ENCODE results near the gene WNT7A.
A peak's percentile ranks its signal among the peaks of the same experiment; 100 is the strongest.
"Not testable (repeated sequence)": the region's sequence is repeated elsewhere in the genome, so short reads cannot be mapped to it uniquely, and the experiment has no call there.

WNT7A gene

DNA sequence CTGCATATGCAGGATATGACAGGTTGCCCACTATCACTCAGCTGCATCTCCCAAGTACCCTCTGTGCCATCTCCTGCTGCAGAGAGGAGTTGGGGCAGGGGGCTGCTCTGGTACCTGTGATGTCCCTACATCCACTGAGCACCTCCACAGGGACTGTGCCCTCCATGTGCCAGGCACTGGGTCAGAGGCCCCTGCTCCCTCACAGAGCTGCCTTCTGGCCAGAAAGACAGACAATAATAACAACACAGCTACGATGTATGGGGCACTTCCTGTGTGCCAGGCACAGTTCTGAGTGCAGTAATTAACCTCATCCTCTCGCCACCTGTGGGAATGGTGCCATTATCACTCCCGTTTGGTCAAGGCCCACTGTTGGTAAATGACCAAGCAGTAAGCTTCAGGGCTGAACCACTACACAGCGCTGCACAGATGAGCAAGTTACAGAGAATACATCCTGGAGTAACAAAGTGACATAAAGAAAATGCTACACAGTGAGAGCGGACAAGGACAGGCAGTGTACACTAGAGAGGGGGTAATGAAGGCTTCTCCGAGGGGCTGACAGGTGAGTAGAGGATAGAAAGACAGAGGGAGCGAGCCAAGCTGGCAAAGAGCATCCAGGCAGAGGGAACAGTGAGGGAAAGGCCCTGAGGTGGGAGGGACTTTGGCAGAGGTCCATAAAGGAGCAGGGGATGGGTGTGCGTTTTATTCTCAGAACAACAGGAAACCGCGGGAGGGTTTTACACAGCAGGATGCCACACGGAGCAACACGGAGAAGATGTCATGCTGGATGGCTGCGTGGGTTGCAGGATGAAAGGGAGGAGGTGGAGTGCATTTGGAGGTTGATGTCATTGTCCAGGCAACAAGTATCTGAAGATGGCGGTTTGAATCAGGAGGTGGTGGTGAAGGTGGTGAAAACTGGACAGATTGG, 13.6 kb downstream of the WNT7A start:
- DNase-seq (ENCODE audit: low read depth in 1 of 2, low spot score in 1 of 2): peak in 1 of 2 donors; percentile 34

DNA sequence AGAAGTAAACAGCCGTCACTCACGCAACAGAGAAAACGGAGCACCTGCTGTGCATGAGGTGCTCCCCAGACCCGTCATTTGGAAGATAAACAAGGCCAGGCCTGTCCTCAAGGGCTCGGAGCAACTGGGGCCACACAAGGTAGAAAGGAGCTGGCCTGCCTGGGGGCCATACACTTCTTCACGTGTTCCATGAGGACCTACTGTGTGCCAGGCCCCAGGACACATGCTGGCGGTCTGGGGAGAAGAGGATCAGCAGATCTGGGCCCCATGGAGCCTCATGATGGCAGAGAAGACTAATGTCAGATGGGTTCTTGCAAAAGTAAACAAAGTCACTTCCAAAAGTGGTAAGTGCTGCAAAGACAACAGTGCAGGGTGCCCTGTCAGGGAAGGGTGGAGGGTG, 14.3 kb downstream of the WNT7A start:
- no peak for DNase-seq (ENCODE audit: low read depth in 1 of 2, low spot score in 1 of 2)

DNA sequence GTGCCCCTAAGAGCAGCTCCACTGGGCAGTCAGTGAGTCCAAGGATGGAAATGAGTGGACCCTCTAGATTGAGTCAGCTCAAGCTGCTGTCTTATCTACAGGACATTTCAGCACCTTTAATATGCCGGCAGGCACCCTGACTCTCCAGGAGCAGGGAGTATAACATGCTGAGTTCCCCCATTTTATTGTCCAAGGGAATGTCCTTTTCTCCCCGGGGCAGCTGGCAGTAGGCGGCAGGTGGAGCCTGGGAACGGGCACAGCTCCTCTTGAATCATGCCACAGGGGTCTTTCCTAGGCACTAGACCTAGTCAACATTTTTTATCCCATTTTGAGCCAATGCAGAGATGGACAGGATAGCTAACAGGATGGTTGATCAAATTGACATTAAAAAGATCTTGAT, 14.8 kb downstream of the WNT7A start:
- DNase-seq (ENCODE audit: low read depth in 1 of 2, low spot score in 1 of 2): no peak

DNA sequence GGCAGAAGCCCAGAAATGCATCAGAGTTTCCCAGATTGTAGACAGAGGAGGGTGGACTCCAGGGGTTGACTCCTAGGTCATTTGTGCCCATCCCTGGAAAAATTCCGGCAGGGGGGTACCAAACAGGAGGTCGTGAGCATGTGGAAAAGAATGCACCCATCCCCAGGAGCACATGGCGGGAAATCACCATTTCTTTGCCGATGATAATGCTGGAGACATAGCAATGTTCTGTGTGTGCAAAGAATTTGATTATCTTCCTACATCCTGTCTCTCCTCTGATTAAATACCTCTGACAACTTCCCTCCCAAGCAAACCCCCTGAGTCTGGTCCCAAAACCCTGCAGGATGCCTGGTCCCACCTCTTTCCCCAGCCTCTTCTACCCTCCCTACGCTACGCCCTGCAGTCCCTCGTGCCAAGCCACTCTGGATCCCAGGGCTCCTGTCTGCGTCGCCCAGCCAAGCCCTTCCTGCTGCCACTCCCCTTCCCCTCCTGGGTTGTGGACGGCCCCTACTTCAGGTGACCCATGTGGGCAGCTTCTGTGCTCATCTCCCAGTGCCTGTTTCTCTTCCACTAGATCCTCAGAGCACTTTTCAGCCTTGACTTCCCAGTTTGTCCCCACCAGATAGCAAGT, 15.8 kb downstream of the WNT7A start:
- no peak for DNase-seq (ENCODE audit: low read depth in 1 of 2, low spot score in 1 of 2)

DNA sequence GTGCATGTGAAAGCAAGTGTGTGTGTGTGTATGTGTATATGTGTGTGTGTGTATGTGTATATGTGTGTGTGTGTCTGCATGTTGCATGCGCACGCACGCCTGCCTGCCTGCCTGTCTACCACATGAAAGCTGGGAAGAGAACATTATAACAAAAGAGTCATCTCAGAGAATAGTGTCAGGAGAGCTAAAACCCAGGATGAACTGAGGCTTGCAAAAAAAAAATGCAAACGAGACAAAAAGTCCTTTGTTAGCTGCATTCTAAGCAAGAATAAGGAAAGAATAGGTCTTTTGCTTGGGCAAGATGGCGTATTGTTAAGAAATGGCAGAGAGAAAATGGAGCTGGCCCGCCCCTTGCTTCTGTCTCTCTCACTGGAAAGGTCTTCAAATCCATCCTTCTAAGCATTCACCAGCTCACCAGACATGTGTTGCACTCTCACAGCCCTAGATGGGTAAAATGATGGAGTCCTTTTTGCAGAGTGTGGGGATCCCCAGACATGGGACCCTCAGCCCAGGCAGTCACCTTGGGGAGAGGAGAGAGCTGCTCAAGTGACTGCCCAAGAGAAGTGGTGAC, 16.4 kb downstream of the WNT7A start:
- no peak for DNase-seq (ENCODE audit: low read depth in 1 of 2, low spot score in 1 of 2)

DNA sequence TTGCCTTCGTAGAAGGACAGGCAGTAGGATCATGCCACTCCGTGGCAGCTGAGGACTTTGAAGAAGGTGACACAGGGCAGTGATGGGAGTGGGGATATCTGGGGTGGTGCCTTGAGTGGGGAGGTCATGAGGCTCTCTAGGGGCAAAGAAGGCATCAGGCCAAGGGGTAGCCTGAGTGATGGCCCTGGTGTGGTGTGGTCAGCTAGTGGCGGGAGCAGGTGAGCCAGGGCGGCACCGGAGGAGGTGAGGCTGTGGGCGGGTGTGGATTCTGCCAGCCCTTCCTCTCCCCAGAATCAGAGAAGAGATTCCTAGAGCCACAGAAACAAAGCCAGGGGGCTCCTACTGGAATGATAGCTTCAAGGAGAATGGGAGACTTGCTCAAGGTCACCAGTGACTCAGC, 18.4 kb downstream of the WNT7A start:
- no peak for DNase-seq (ENCODE audit: low read depth in 1 of 2, low spot score in 1 of 2)

DNA sequence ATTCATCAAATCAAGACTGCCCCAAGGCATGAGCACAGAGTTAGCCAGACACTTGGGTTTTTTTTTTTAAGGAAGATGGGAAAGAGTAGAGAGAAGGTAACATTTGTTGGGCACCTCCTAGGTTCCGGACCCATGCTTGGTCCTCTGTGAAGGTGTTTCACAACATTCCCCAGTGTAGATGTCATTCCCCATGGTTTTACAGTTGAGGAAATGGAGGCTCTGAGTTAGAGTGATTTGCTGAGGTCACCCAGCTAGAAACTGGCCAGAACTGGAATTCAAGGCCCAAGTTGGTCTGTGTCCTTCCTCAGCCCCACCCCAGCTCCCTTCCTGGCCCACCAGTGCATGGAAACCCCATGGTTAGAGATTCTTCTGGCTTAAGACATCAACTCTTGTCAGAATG, 19.9 kb downstream of the WNT7A start:
- no peak for DNase-seq (ENCODE audit: low read depth in 1 of 2, low spot score in 1 of 2)

DNA sequence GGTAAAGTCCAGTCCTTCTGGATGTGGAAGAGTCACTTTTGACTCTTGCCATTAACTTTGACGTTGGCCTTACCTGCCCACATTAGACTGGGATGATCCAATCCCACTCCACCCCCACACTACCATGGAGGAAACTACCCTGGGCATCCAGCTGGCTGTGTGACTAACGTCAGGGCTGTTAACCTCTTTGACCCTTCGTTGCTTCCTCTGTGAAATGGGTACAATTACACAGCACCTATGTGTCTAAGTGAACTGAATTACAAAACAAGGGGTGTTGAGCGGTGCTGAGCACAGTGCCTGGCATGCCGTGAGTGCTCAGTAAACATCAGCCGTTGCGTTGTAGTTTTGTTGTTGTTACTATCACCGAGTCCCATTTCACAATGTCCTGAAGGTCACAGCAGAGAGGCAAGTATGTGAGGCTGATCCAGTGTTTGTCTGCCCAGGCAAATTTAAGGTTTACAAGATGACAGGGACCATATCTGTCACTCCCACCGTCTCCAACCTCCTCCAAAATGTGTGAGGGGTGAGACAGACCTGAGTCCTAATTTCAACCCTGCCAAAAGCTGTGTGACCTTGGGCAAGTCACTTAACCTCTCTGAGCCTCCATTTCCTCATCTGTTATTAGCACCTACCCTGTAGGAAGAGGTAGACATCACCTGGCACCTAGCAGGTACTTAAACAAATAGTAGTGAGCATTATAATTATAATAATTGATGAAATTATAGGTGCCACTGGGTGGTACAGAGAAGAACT, 20.9 kb downstream of the WNT7A start:
- DNase-seq (ENCODE audit: low read depth in 1 of 2, low spot score in 1 of 2): no peak

DNA sequence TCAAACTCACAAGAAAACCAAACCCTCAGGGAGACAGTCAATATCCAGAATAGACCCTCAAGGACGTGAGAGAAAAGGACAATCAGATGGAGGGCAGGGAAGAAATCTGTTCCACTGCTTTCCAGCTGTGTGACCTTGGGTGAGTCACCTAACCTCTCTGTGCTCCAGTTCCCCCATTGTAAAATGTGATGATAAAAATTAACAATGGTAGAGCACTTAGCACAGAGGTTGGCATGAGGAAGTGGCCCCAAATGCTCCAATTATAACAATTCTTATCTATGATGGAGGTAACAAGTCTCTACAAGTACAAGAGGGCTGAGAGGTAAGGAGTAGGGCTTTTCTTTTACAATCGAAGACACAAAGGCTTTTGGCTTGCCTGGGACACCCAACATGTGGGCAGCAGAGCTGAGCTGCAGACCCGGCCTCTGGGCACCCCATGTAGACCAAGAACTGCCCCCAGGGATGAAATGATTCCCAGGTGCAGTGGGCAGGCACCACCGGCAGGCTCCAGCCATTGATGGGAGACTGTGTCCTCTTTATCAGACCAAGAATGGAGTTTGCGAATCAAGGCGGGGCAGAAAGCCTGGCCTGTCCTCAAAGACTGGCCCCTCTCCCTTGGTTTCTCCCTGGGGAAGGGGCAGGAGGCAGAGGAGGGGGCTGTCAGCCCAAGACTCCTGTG, 22.0 kb downstream of the WNT7A start:
- no peak for DNase-seq (ENCODE audit: low read depth in 1 of 2, low spot score in 1 of 2)

DNA sequence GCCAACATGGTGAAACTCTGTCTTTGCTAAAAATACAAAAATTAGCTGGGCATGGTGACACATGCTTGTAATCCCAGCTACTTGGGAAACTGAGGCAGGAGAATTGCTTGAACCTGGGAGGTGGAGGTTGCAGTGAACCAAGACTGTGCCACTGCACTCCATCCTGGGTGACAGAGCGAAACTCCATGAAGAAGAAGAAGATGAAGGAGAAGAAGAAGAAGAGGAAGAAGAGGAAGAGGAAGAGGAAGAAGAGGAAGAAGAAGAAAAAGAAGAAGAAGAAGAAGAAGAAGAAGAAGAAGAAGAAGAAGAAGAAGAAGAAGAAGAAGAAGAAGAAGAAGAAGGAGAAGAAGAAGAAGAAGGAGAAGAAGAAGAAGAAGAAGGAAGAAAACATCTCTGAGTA, 23.2 kb downstream of the WNT7A start:
- not testable (repeated sequence) for DNase-seq (ENCODE audit: low read depth in 1 of 2, low spot score in 1 of 2)

DNA sequence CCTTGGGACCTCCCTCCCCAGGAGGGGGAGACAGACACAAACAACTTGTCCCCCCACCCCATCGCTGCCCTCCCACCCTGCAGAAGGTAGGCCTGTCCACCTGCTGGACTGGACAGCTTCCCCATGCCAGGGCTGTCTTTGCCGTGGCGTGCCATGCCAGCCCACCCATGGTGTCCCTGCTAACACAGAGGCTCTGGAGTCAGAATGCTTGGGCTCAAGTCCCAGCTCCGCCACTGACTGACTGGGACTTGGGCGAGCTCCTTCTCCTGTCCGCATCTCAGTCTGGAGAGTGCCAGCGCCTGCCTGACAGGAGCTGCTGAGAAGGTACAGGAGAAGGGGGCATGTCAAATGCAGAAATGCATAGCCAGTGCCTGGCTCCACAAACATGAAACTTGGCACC, 23.9 kb downstream of the WNT7A start:
- no peak for DNase-seq (ENCODE audit: low read depth in 1 of 2, low spot score in 1 of 2)

DNA sequence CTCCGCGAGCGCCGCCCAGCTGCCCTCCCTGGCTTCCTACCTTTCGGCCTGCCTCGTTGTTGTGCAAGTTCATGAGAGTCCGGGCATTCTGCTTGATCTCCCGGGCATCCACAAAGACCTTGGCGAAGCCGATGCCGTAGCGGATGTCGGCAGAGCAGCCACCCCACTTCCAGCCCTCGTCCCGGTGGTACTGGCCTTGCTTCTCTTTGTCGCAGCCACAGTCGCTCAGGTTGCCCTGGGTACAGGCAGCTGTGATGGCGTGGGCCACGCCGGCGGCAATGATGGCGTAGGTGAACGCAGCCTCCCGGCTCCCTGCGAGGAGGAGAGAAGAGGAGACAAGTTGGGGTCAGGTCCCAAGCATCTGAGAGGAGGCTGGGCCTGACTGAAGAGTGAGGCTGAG, 25.4 kb downstream of the WNT7A start:
- no peak for DNase-seq (ENCODE audit: low read depth in 1 of 2, low spot score in 1 of 2)

DNA sequence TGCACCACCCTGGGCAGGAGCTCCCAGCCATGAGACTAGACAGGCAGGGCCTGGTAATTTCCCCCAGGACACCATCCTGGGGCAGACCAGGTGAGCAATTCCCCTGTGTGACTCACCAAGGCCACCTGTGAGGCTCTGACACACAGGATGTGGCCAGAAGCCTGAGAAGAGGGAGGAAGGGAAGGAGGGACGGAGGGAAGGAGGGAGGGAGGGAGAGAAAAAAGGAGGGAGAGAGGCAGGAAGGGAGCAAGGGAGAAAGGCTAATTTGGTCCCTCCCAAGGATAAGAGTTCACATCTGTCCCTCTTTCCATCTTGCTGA, 25.9 kb downstream of the WNT7A start:
- DNase-seq (ENCODE audit: low read depth in 1 of 2, low spot score in 1 of 2): no peak

DNA sequence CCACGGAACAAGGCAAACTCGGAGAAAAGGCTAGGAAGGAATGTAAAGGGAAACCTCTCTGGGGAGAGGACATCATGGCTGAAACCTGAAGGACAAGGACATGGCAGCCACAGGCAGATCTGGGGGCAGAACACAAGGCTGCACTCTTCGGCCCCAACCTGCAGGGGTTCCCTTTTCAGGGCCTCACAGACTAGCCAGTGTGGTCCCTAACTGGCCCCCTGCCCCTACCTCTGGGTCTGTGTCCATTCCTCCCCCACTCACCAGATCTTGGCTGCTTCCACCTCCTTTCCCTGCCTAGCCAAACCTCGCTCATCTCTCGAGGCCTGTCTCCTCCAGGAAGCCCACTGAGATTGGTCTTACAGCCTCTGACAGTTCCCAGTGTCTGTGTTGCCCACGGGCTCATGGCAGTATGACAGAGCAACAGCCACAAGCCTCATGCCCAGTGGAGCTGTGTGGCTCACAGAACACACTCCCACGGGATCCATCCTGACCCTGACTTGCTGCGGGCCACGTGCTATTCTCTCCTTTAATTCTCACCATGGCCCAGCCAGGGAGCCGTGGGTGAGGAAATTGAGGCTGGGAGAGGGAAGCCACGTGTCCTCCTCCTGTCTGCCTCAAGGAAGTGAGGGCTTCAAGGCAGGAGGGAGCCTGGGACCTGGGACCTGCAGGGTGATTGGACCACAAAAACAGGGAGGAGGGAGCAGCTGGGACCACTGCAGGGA, 26.5 kb downstream of the WNT7A start:
- DNase-seq (ENCODE audit: low read depth in 1 of 2, low spot score in 1 of 2): no peak

DNA sequence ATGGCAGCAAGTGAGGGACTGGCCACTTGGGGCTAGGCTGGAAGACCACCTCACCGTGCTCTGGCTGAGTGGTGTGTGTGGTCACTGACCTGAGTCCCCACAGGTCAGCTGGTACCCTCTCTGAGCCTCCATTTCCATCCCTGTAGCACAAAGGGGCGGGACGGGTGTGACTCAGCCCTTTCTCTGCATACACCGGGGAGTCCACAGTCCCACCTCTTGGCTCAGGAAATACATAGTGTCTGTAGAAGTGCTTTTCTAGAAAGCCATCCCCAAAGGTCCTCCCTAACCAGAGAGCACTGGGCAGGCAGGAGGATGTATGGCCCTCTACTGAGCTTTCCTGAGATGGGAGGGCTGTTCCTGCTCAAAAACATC, 27.2 kb downstream of the WNT7A start:
- no peak for DNase-seq (ENCODE audit: low read depth in 1 of 2, low spot score in 1 of 2)

DNA sequence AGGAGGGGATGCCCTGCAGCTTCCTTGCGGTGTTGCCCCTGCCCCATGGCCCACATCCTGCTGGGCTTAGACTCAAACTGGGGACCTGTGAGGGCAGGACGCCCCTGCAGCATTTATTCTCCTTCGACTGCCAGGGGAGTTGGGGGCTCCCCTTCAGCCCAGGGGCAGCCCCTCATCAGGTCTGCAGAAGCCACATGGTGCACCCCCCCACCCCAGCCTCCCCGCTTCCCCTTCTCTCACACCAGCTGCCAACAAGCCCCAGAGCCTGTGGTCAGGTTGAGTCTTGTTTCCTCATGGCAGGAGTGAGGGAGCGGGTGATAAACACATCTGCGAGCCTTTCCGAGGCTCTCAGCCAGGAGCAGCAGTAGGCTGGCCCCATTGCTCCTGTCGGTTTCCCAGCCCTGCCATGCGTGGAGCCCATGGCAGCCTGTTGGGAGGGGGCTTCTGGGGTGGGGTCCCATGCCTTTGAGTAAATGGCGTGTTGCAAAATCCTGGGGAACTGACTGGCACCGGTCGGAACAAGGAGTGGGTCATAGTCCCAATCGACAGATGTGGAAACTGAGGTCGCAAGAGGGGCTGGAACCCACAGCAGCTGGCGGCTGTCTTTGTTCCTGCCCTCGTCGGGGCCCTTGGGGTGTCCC, 27.8 kb downstream of the WNT7A start:
- DNase-seq (ENCODE audit: low read depth in 1 of 2, low spot score in 1 of 2): no peak

DNA sequence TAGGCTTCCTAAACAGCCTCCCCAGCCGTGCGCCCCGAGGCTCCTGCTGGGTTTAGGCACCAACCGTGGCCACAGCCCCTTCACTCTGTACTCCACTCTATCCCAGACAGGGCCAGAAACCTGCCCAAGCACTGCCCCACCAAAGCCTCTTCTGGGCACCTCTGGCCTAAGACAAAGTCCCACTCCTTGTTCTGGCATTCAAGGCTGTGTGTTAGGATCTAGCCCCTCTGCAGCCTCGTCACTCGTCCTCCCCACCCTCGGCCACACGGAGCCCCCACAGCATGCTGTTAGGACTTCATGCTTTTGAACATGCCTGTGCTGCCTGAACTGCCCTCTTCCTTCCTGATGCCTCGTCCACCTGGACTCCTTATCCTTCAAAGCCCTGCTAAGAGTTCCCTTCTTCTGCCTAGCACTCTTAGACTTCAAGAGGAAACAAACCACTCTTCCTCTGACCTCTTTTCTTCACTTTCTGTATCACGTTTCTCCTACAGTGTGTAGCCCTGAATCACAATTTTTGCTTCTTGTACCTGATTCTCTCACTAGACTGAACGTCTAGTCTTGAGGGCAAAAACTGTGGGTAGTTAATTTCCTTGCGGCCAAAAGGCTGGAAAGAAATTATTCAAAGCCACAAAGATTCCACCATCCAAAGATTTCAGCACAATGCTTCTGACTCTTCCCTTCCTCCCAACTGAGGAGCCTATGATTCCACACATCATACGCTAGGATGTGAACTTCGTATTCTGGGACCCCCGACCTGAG, 28.6 kb downstream of the WNT7A start:
- DNase-seq (ENCODE audit: low read depth in 1 of 2, low spot score in 1 of 2): no peak

DNA sequence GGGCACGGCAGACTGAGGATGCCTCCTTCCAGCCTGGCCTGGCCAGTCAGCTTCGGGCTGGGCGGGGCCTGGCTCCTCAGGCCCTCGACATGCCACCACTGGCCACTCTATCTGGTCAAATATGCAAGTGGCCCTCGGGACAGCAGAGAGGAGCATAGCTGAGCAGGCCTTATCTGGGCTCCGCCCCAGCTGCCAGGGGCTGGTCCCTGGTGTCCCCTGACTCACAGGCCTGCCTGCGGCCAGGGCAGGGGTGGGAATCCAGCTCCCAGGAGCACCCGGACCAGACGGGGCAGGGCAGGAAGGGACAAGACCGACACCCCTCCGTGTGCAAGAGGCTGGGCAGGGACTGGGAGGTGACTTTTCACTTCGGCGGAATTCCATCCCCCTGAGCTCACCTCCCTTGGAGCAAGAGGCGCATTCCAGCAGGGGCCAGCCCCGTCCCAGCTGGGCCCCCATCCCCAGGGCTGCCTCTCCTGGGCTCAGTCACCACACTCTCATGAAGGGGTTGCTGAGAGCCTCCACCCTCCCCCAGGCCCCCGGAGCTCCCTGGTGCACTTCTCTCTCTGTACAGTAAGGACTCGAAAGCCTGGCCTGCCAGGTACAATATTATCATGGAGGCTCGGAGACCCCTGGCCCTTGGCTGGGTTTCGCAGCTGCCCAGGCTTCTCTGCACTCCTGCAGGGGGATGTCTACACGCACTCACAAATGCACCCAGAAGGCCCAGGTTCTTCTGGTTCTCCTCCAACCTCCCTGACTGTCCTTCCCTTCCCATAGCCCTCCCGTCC, 29.5 kb downstream of the WNT7A start:
- DNase-seq (ENCODE audit: low read depth in 1 of 2, low spot score in 1 of 2): no peak

DNA sequence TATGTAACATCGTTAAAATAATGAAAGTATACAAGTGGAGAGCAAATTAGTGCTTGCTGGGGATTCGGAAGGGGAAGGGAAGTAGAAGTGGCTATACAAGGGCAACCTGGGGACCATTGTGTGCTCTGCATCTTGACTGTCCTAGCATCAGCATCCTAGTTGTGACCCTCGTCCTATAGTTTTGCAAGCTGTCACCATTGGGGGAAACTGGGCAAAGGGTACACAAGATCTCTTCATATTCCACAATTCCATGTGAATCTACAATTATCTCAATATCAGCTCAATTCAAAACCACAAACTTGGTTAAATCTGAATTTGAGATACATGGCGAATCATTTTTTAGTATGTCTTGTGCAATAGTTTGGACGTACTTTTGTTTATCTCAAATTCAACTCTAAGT, 30.9 kb downstream of the WNT7A start:
- no peak for DNase-seq (ENCODE audit: low read depth in 1 of 2, low spot score in 1 of 2)

All from activated T-helper 1 cell treated with anti-CD3 and anti-CD28 coated beads, Interleukin-2, amount 50 U/mL, for 16 hours (primary cell).